ENCODE results near the gene RSRP1.
"Not testable (repeated sequence)": the region's sequence is repeated elsewhere in the genome, so short reads cannot be mapped to it uniquely, and the experiment has no call there.

The RSRP1 gene

DNA sequence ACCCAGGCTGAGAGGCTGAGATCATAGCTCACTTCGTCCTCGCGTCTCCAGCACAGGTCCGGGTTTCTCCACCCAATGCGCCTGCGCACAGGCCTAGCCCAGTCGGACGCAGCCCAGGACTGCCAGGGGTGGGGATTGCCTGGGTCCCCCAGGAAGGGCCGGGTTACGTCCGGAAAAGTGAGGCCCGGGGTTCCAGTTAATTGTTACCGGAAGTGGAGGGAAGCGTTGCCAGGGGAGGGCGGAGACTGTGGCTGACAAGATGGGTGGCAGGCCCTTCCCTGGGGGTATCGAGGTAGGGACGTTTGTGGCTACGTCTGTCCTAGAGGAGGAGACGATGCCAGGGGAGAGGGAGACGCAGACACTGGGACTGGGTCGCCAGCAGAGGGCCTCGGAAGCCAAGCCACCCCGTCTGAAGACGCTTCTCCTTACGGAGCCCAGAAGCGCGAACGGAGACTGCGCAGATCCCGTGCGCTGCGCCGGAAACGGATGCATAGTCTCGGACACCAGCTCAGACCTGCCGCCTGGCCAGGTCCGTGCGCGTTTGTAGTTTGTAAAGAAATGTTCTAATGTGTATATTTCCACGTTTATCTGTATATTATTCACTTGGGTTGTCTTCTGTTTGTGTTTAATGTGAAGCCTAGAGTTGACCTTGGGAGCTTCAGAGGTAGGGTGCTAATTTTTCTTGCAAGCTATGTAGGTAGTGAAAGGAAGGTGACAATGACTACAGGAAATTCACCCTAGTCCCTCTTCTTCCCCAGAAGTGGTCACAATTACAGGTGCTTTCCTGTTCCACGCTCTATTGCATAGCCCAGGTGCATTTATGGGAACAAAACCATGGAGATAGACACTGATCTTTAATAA is 7.3 kb downstream of the RSRP1 start:
- Histone ChIP-seq H3K9me3 (ENCODE audit: control insufficient read depth in 5 of 5, low read length in 5 of 5) (no peaks in the 10 kb centered on the region), H3K27me3 (ENCODE audit: control insufficient read depth in 5 of 5, insufficient read depth in 4 of 5, low read length in 5 of 5) (no peaks in the 10 kb centered on the region), H3K36me3 (ENCODE audit: control insufficient read depth in 5 of 5, insufficient read depth in 5 of 5, low read length in 5 of 5) (peaks cover 26 to 41% (median 34%) of the 10 kb centered on the region in 5 donors), H3K27ac (ENCODE audit: low read depth, low read length) (peak overlapping the region; percentile 81), H3K9ac (ENCODE audit: low read length in 5 of 5) (peak overlapping the region; percentile 52 to 79 (median 67)), H3K4me3 (ENCODE audit: low read depth in 1 of 5, low read length in 5 of 5) (peak overlapping the region; percentile 73 to 84 (median 76)), H3K4me1 (ENCODE audit: control insufficient read depth in 5 of 5, insufficient read depth in 5 of 5, low read length in 5 of 5) (peaks cover 0 to 34% (median 30%) of the 10 kb centered on the region in 5 donors)

GRCh38 chr1:25238046-25238445 is 9.2 kb downstream of the RSRP1 start:
- no peak overlapping the region for H3K4me3 ChIP-seq (ENCODE audit: low read depth in 1 of 5, low read length in 5 of 5)
- H3K9ac ChIP-seq (ENCODE audit: low read length in 5 of 5): no peak overlapping the region
- H3K27me3 ChIP-seq (ENCODE audit: control insufficient read depth in 5 of 5, insufficient read depth in 4 of 5, low read length in 5 of 5): no peaks in the 10 kb centered on the region
- H3K36me3 ChIP-seq (ENCODE audit: control insufficient read depth in 5 of 5, insufficient read depth in 5 of 5, low read length in 5 of 5): peaks cover 10 to 22% (median 16%) of the 10 kb centered on the region in 5 donors
- H3K9me3 ChIP-seq (ENCODE audit: control insufficient read depth in 5 of 5, low read length in 5 of 5): no peaks in the 10 kb centered on the region
- H3K27ac ChIP-seq (ENCODE audit: low read depth, low read length): no peak overlapping the region
- H3K4me1 ChIP-seq (ENCODE audit: control insufficient read depth in 5 of 5, insufficient read depth in 5 of 5, low read length in 5 of 5): peaks cover 5 to 31% (median 29%) of the 10 kb centered on the region in 5 donors

DNA sequence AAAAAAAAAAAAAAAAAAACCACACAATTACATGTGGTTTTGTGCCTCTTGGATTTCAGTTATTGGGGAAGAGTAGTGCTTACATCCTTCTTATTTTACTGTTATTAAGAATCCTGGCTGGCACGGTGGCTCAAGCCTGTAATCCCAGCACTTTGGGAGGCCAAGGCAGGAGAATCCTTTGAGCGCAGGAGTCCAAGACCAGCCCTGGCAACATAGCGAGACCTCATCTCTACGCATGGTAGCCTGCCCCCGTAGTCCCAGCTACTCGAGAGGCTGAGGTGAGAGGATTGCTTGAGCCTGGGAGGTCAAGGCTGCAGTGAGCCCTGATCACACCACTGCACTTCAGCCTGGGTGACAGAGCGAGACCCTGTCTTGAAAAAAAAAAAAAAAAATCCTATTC is 11.0 kb downstream of the RSRP1 start:
- H3K4me3 ChIP-seq (ENCODE audit: low read depth in 1 of 5, low read length in 5 of 5); H3K36me3 ChIP-seq (ENCODE audit: control insufficient read depth in 5 of 5, insufficient read depth in 5 of 5, low read length in 5 of 5); H3K27ac ChIP-seq (ENCODE audit: low read depth, low read length); H3K9ac ChIP-seq (ENCODE audit: low read length in 5 of 5); H3K27me3 ChIP-seq (ENCODE audit: control insufficient read depth in 5 of 5, insufficient read depth in 4 of 5, low read length in 5 of 5); H3K9me3 ChIP-seq (ENCODE audit: control insufficient read depth in 5 of 5, low read length in 5 of 5): not testable (repeated sequence)
- peaks cover 12 to 45% (median 39%) of the 10 kb centered on the region in 5 donors for H3K4me1 ChIP-seq (ENCODE audit: control insufficient read depth in 5 of 5, insufficient read depth in 5 of 5, low read length in 5 of 5)

- H3K27me3 ChIP-seq (ENCODE audit: control insufficient read depth in 5 of 5, insufficient read depth in 4 of 5, low read length in 5 of 5); H3K27ac ChIP-seq (ENCODE audit: low read depth, low read length); H3K9ac ChIP-seq (ENCODE audit: low read length in 5 of 5); H3K4me3 ChIP-seq (ENCODE audit: low read depth in 1 of 5, low read length in 5 of 5); H3K36me3 ChIP-seq (ENCODE audit: control insufficient read depth in 5 of 5, insufficient read depth in 5 of 5, low read length in 5 of 5); H3K9me3 ChIP-seq (ENCODE audit: control insufficient read depth in 5 of 5, low read length in 5 of 5): not testable (repeated sequence)
- peaks cover 12 to 41% (median 36%) of the 10 kb centered on the region in 5 donors for H3K4me1 ChIP-seq (ENCODE audit: control insufficient read depth in 5 of 5, insufficient read depth in 5 of 5, low read length in 5 of 5)
These were observed 11.8 kb downstream of the RSRP1 start for GRCh38 chr1:25235411-25235810.

DNA sequence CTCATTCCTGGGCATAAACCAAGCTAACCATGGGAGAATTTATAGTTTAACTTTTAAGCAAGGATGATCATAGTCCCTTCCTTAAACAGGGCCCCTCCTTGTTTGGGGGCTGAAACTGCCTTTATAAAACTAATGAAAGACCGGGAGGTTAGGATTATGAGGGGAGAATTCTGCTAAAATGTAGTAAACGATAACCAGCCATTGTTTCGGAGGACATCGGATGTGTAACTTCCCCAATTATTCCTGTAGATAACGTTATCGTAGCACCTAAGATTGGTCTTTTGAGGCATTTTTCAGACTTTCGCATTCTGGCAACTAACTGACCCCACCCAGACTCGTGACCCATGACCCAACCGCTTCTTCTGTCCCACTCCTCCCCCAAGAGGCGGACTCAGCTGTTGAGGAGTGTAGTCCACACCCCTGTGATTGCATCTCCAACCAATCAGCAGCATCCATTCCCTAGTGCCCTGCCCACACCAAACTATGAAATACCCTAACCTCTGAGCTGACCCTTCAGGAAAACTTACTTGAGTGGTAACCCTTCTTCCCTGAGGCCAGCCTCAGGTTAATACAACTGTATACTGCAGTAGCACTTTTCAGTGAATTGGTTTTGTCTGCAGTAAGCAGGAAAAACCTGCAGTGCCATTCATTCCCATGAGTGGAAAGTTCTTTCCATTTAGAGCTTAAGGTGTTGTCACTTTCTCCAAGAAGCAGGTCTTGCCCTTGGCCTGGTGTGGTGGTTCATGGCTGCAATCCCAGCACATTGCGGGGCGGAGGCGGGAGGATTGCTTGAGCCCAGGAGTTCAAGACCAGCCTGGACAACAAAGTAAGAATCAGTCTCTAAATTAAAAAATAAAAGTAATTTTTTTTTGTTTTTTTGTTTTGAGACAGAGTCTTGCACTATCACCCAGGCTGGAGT is 14.1 kb downstream of the RSRP1 start:
- Histone ChIP-seq H3K4me1 (ENCODE audit: control insufficient read depth in 5 of 5, insufficient read depth in 5 of 5, low read length in 5 of 5) (peaks cover 12 to 27% (median 22%) of the 10 kb centered on the region in 5 donors), H3K9ac (ENCODE audit: low read length in 5 of 5) (peak overlapping the region; percentile 92 to 96 (median 95)), H3K4me3 (ENCODE audit: low read depth in 1 of 5, low read length in 5 of 5) (peak overlapping the region; percentile 81 to 99 (median 98)), H3K27me3 (ENCODE audit: control insufficient read depth in 5 of 5, insufficient read depth in 4 of 5, low read length in 5 of 5) (no peaks in the 10 kb centered on the region), H3K27ac (ENCODE audit: low read depth, low read length) (peak overlapping the region; percentile 99), H3K9me3 (ENCODE audit: control insufficient read depth in 5 of 5, low read length in 5 of 5) (no peaks in the 10 kb centered on the region), H3K36me3 (ENCODE audit: control insufficient read depth in 5 of 5, insufficient read depth in 5 of 5, low read length in 5 of 5) (peaks cover 10 to 25% (median 13%) of the 10 kb centered on the region in 5 donors)

GRCh38 chr1:25232027-25232865 is 15.0 kb downstream of the RSRP1 start, which contains the start of gene SYF2:
TSS of gene SYF2 (minus strand) at chr1:25232502. CDS start at chr1:25232467, 35 bp downstream.
- Histone ChIP-seq H3K36me3 (ENCODE audit: control insufficient read depth in 5 of 5, insufficient read depth in 5 of 5, low read length in 5 of 5) (peaks cover 18 to 32% (median 22%) of the 10 kb centered on the region in 5 donors), H3K4me1 (ENCODE audit: control insufficient read depth in 5 of 5, insufficient read depth in 5 of 5, low read length in 5 of 5) (peaks cover 12 to 27% (median 22%) of the 10 kb centered on the region in 5 donors), H3K27me3 (ENCODE audit: control insufficient read depth in 5 of 5, insufficient read depth in 4 of 5, low read length in 5 of 5) (no peaks in the 10 kb centered on the region), H3K4me3 (ENCODE audit: low read depth in 1 of 5, low read length in 5 of 5) (peak within 1 kb of the TSS; percentile 81 to 99 (median 98)), H3K27ac (ENCODE audit: low read depth, low read length) (peak within 1 kb of the TSS; percentile 99), H3K9ac (ENCODE audit: low read length in 5 of 5) (peak within 1 kb of the TSS; percentile 92 to 96 (median 95)), H3K9me3 (ENCODE audit: control insufficient read depth in 5 of 5, low read length in 5 of 5) (no peaks in the 10 kb centered on the region)

DNA sequence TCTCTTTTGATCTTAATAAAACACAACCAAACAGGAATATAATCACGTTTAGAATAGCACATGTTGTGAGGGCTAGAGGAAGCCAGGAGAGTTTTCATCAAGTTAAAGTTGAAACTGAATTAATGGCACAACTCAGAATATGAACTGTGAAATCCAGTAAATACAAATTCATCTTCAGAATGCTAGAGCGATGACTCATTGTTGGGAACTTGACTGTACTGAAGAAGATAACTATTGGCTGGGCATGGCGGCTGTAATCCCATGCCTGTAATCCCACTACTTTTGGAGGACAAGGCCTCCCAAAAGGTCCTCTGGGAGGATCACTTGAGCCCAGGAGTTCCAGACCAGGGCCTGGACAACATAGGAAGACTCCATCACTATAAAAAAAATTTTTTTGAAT is 23.8 kb downstream of the RSRP1 start:
- H3K4me3 ChIP-seq (ENCODE audit: low read depth in 1 of 5, low read length in 5 of 5): no peak overlapping the region
- H3K9me3 ChIP-seq (ENCODE audit: control insufficient read depth in 5 of 5, low read length in 5 of 5): no peaks in the 10 kb centered on the region
- no peaks in the 10 kb centered on the region for H3K27me3 ChIP-seq (ENCODE audit: control insufficient read depth in 5 of 5, insufficient read depth in 4 of 5, low read length in 5 of 5)
- H3K36me3 ChIP-seq (ENCODE audit: control insufficient read depth in 5 of 5, insufficient read depth in 5 of 5, low read length in 5 of 5): peaks cover 35 to 85% (median 73%) of the 10 kb centered on the region in 5 donors
- H3K27ac ChIP-seq (ENCODE audit: low read depth, low read length): no peak overlapping the region
- H3K4me1 ChIP-seq (ENCODE audit: control insufficient read depth in 5 of 5, insufficient read depth in 5 of 5, low read length in 5 of 5): no peaks in the 10 kb centered on the region
- no peak overlapping the region for H3K9ac ChIP-seq (ENCODE audit: low read length in 5 of 5)

DNA sequence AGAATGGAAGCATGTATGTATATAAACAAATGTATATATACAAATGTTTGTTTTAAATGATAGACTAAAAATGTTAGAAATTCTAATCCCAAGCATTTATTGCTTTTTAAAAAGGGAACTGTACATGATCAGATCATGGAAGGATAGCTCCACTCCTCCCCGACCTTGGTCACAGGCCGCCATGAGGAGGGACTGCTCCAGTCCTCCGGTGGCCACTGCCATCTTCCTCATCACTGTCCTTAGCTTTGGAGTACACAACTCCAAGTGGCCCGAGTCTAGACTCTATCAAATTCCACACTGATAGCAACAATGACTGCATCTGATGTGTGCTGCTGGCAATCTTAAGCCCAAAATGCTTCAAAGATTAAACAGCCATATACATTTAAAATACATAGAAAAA is 24.6 kb downstream of the RSRP1 start:
- no peaks in the 10 kb centered on the region for H3K4me1 ChIP-seq (ENCODE audit: control insufficient read depth in 5 of 5, insufficient read depth in 5 of 5, low read length in 5 of 5)
- no peaks in the 10 kb centered on the region for H3K9me3 ChIP-seq (ENCODE audit: control insufficient read depth in 5 of 5, low read length in 5 of 5)
- H3K36me3 ChIP-seq (ENCODE audit: control insufficient read depth in 5 of 5, insufficient read depth in 5 of 5, low read length in 5 of 5): peaks cover 29 to 76% (median 65%) of the 10 kb centered on the region in 5 donors
- no peaks in the 10 kb centered on the region for H3K27me3 ChIP-seq (ENCODE audit: control insufficient read depth in 5 of 5, insufficient read depth in 4 of 5, low read length in 5 of 5)
- no peak overlapping the region for H3K27ac ChIP-seq (ENCODE audit: low read depth, low read length)
- H3K9ac ChIP-seq (ENCODE audit: low read length in 5 of 5): no peak overlapping the region
- no peak overlapping the region for H3K4me3 ChIP-seq (ENCODE audit: low read depth in 1 of 5, low read length in 5 of 5)

GRCh38 chr1:25220666-25221065 is 26.6 kb downstream of the RSRP1 start:
- Histone ChIP-seq H3K36me3 (ENCODE audit: control insufficient read depth in 5 of 5, insufficient read depth in 5 of 5, low read length in 5 of 5) (peaks cover 19 to 60% (median 48%) of the 10 kb centered on the region in 5 donors), H3K27ac (ENCODE audit: low read depth, low read length) (no peak overlapping the region)

More at GRCh38 chr1:25220666-25221065, 26.6 kb downstream of the RSRP1 start:
- Histone ChIP-seq H3K4me1 (ENCODE audit: control insufficient read depth in 5 of 5, insufficient read depth in 5 of 5, low read length in 5 of 5) (no peaks in the 10 kb centered on the region), H3K9me3 (ENCODE audit: control insufficient read depth in 5 of 5, low read length in 5 of 5) (no peaks in the 10 kb centered on the region), H3K4me3 (ENCODE audit: low read depth in 1 of 5, low read length in 5 of 5) (no peak overlapping the region), H3K27me3 (ENCODE audit: control insufficient read depth in 5 of 5, insufficient read depth in 4 of 5, low read length in 5 of 5) (no peaks in the 10 kb centered on the region), H3K9ac (ENCODE audit: low read length in 5 of 5) (no peak overlapping the region)

Measured in subcutaneous abdominal adipose tissue (tissue), 5 donors.